GM12872 (cell line): Measurements from ENCODE around the gene QSOX1.

Experiments used
- TF ChIP-seq, protein P1 (sequence below): IDR thresholded peaks from 3 replicates; pipeline ENCODE4 v1.5.1; 2011; ENCODE audit warnings: low read depth, mild to moderate bottlenecking, low read length, moderate library complexity; ENCODE audit not compliant: insufficient read depth

Gene QSOX1

GRCh38 chr1:180211156-180211859 is 56.6 kb downstream of the QSOX1 start:
- TF ChIP-seq, protein P1, sequence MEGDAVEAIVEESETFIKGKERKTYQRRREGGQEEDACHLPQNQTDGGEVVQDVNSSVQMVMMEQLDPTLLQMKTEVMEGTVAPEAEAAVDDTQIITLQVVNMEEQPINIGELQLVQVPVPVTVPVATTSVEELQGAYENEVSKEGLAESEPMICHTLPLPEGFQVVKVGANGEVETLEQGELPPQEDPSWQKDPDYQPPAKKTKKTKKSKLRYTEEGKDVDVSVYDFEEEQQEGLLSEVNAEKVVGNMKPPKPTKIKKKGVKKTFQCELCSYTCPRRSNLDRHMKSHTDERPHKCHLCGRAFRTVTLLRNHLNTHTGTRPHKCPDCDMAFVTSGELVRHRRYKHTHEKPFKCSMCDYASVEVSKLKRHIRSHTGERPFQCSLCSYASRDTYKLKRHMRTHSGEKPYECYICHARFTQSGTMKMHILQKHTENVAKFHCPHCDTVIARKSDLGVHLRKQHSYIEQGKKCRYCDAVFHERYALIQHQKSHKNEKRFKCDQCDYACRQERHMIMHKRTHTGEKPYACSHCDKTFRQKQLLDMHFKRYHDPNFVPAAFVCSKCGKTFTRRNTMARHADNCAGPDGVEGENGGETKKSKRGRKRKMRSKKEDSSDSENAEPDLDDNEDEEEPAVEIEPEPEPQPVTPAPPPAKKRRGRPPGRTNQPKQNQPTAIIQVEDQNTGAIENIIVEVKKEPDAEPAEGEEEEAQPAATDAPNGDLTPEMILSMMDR, result no peak

GRCh38 chr1:180211860-180212229 is 57.2 kb downstream of the QSOX1 start:
- TF ChIP-seq, protein P1, result no peak

- TF ChIP-seq, protein P1, result no peak
Observed at GRCh38 chr1:180213401-180214170, 58.9 kb downstream of the QSOX1 start.

- TF ChIP-seq, protein P1, result no peak
Observed at GRCh38 chr1:180215856-180216625, 61.4 kb downstream of the QSOX1 start.

DNA sequence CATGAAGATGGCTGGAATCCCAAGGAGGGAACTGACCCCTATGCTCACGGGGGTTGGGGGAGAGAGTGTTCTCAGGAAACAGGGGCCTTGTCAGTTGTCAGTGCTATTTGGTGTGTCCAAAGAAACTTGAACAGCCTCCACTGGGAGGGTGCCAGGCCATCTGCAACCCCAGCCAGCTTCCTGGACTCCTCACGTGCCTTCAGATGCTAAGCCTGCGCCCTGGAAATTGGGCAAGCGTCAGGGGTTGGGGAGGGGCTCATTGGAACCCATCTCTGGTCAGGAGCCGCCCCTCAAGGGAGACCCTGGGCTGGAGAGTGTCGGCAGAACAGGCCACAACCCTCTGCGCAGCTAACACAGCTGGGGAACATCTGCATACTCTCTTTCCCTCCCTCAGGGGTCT is 62.3 kb downstream of the QSOX1 start:
- TF ChIP-seq, protein P1, result no peak

DNA sequence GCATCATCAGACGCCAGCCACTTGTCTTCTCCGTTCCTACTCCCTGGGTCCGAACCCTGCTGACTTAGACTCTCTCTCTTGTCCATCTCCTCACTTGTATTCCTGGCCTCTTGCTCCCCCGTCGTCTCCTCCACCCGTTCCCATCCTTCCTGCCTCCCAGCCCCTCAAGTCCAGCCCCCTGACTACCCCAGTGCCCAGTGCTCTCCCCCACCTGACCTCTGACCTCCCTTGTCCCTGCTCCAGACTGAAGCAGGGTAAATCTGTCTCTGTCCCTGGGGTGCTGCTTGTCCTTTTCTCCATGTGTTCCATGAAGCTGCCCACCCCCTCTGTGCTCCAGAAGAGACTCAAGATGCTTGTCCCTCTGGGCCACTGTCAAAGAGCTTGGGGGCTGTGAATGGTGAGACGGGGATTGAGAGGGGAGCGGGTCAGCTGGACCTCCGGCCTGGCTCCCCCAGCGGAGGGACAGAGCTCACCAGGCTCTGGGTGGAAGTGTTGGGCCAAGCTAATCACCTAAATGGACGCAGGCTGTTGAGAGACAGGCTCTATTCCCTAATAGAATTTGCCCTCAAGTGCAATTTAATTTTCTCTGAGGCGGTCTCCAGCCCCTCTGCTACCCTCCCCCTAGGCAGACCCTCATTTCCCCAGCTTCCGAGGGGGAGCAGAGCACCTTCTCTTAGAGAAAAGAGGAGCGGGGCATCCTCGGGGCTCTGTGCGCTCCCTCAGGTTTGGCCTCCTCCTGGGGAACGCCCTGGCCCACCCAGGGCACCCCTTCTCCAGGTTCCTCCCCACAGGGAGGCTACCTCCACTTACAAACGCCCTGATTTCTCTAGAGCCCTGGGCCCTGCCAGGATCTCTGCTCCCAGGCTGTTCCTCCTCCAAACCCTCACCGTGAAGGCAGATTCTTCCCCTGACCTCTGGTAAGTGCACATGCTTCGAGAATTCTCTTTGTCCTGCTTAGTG is 64.4 kb downstream of the QSOX1 start:
- TF ChIP-seq, protein P1, result no peak

DNA sequence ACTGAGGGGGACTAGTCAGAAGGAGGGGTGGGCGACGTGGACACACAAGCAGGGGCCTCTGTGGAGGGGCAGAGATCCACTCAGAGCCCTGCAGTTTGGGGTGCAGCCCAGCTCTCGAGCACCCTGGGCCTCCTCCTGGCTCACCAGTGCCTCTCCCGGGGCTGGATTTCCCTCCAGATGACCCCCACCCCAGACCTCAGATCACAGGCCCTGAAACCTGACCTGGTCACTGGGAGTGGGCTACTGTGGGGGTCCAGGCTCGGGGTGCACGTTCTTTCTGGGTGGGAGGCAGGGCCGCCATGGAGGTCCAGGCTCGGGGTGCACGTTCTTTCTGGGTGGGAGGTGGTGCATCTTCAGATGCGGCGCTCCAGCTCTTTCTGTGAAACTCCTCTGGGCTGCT is 65.1 kb downstream of the QSOX1 start:
- TF ChIP-seq, protein P1, result no peak
